Lower lobe of right lung (tissue), 2 donors: ENCODE results near the gene ANKRD49. TPM values are rescaled to one million over a fixed set of nuclear protein-coding genes. Genes with fewer than 3 reads are reported as not detected.

Source experiments
- ATAC-seq, 2 donors: fragments of 200-7000 bp; cut with Tn5 transposase; one replicate each; pipeline ENCODE4 v1.9.1; 2020 to 2022; ENCODE audit warnings: mild to moderate bottlenecking in 2 of 2, moderate library complexity in 2 of 2
- DNase-seq: peaks from one replicate; pipeline ENCODE4 v3.0.0-alpha.2; 2020
- H3K27ac ChIP-seq: fragments of 200-600 bp; one replicate; pipeline ENCODE4 v1.8.0; 2022
- H3K27me3 ChIP-seq: fragments of 200-600 bp; one replicate; pipeline ENCODE4 v1.8.0; 2022; ENCODE audit warnings: low read depth
- H3K36me3 ChIP-seq: fragments of 200-600 bp; one replicate; pipeline ENCODE4 v1.8.0; 2022; ENCODE audit warnings: mild to moderate bottlenecking
- H3K4me1 ChIP-seq: fragments of 200-600 bp; one replicate; pipeline ENCODE4 v1.8.0; 2022
- H3K4me3 ChIP-seq: fragments of 200-600 bp; one replicate; pipeline ENCODE4 v1.8.0; 2022; ENCODE audit warnings: mild to moderate bottlenecking
- H3K9me3 ChIP-seq: fragments of 200-600 bp; one replicate; pipeline ENCODE4 v1.8.0; 2022
- intact Hi-C: fragments of 100-400 bp; cut with DNase I; formaldehyde crosslinking; loops from one replicate; pipeline ENCODE4 v1.11.0; 2022
- total RNA-seq: library from RNA; stranded (reverse); fragmentation: NEBNext Ultra II Directional; extraction: Animal tissue kit (Norgen Biotek cat#: 25700); gene quantifications from one replicate; pipeline ENCODE4 v1.2.1, GENCODE V29; 2021
- TF ChIP-seq, protein P1 (sequence below): fragments of 200-600 bp; IDR thresholded peaks from one replicate; pipeline ENCODE4 v1.8.0; 2022; ENCODE audit warnings: antibody characterized with exemption, mild to moderate bottlenecking
- donor health status: DM: no; HTN: yes; CAD: no; lungs with severe emphysema.

The ANKRD49 gene
- total RNA-seq, 1 donor from 2014 or later: 14.7 TPM

DNA sequence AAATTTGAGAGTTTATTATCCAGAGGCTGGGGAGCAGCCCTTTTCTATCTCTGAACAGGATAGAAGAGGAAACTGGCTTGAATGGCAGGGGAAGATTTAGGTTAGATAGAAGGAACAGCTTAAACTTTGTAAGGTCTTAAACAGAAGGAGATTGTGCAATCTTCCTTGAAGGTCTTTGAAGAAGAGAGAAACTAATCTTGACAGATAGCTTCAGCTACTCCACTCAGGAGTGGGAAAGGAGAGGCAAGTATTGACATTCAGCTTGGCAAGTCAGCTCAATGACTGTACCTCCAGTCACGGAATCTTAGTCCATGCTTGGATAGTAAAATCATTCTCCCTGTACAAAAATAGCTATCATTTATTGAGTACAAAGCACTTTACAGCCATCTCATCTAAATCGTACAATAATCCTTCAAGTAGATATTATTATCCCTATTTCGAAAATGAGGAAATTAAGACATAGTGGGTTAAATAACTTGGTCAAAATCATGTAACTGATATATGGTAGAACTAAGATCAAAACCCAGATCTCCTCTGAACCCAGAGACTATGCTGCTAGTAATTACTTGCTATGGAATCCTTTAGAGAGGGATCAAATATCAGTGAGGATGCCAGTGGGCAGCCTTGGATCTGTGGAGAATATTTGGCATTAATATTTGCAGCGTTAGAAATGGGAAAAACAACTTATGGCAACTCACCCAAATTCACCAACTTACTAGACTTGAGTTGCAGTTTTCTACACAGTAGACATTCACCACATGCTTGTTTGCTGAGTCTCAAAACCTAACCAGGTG is 33.1 kb downstream of the ANKRD49 start:
- no peak overlapping the region for H3K27ac ChIP-seq
- intact Hi-C loops: no loop called here
- no peak for ATAC-seq

DNA sequence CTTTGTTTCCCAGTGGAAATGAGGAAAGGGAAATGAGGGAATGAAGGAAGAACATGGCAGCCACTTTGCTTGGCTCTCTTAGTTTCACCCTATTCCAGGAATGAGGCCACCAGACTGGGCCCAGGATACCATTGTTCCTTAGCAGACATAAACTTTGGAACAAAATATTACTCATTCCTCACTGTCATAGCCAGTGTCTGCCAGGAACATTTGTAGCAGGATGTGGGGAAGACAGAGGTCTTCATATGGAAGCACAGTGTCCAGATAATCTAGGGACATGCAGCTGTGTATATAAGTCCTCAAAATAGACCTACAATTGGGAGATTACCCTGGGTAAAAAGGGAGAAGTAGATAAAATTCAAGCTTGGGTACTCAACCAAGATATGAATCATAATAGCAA is 34.8 kb downstream of the ANKRD49 start:
- no peaks in the 10 kb centered on the region for H3K36me3 ChIP-seq
- intact Hi-C loops: no loop called here
- ATAC-seq (no peak), DNase-seq (no peak)
- TF ChIP-seq, protein P1, sequence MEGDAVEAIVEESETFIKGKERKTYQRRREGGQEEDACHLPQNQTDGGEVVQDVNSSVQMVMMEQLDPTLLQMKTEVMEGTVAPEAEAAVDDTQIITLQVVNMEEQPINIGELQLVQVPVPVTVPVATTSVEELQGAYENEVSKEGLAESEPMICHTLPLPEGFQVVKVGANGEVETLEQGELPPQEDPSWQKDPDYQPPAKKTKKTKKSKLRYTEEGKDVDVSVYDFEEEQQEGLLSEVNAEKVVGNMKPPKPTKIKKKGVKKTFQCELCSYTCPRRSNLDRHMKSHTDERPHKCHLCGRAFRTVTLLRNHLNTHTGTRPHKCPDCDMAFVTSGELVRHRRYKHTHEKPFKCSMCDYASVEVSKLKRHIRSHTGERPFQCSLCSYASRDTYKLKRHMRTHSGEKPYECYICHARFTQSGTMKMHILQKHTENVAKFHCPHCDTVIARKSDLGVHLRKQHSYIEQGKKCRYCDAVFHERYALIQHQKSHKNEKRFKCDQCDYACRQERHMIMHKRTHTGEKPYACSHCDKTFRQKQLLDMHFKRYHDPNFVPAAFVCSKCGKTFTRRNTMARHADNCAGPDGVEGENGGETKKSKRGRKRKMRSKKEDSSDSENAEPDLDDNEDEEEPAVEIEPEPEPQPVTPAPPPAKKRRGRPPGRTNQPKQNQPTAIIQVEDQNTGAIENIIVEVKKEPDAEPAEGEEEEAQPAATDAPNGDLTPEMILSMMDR: no peak
- no peaks in the 10 kb centered on the region for H3K9me3 ChIP-seq
- no peaks in the 10 kb centered on the region for H3K27me3 ChIP-seq
- no peak overlapping the region for H3K4me3 ChIP-seq
- no peak overlapping the region for H3K27ac ChIP-seq
- H3K4me1 ChIP-seq: peaks cover 4% of the 10 kb centered on the region

More for the DNA sequence above, 33.1 kb downstream of the ANKRD49 start:
- DNase-seq: no peak
- no peaks in the 10 kb centered on the region for H3K9me3 ChIP-seq
- no peaks in the 10 kb centered on the region for H3K27me3 ChIP-seq
- peaks cover 4% of the 10 kb centered on the region for H3K4me1 ChIP-seq
- no peaks in the 10 kb centered on the region for H3K36me3 ChIP-seq
- TF ChIP-seq, protein P1: no peak
- no peak overlapping the region for H3K4me3 ChIP-seq

DNA sequence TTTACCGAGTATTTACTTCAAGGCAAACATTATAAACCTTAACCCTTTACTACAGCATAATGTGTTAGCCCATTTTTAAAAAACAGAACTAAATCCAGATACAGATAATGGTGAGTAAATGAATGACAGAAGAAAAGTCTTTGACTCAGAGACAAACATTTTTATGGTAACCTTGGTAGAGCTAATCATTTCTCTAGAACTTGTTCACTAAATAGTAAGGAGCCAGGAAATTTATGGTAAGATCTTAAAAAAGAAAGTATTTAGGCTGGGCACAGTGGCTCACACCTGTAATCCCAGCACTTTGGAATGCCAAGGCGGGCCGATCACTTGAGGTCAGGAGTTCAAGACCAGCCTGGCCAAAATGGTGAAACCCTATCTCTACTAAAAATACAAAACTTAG is 38.4 kb downstream of the ANKRD49 start:
- intact Hi-C loops: no loop called here
- H3K9me3 ChIP-seq: no peaks in the 10 kb centered on the region
- TF ChIP-seq, protein P1: no peak
- no peak overlapping the region for H3K4me3 ChIP-seq
- no peak overlapping the region for H3K27ac ChIP-seq
- DNase-seq (no peak), ATAC-seq (no peak)
- no peaks in the 10 kb centered on the region for H3K27me3 ChIP-seq
- H3K36me3 ChIP-seq: no peaks in the 10 kb centered on the region
- H3K4me1 ChIP-seq: no peaks in the 10 kb centered on the region

DNA sequence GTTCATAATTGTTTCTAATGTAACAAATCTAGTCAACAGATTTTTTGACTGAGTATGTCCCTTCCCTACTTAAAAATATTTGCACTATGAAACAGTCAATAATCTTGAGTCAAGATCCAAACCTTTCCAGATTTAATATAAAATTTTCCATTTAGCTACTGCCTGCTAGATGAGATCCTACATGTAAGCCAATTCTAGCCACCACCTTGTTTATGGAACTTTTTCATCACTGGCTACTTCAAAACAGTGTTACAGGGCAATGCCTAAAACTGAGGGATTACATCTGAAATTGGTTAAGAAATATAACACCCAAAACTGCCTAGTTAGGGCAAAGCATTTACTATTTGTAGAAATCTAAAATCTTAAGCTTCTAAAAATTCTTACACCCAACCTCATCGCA is 39.4 kb downstream of the ANKRD49 start:
- no peak for DNase-seq
- no peaks in the 10 kb centered on the region for H3K36me3 ChIP-seq
- no peaks in the 10 kb centered on the region for H3K4me1 ChIP-seq
- intact Hi-C loops: no loop called here
- no peak for ATAC-seq
- H3K27me3 ChIP-seq: no peaks in the 10 kb centered on the region
- no peak overlapping the region for H3K27ac ChIP-seq
- TF ChIP-seq, protein P1: no peak
- no peak overlapping the region for H3K4me3 ChIP-seq
- no peaks in the 10 kb centered on the region for H3K9me3 ChIP-seq

DNA sequence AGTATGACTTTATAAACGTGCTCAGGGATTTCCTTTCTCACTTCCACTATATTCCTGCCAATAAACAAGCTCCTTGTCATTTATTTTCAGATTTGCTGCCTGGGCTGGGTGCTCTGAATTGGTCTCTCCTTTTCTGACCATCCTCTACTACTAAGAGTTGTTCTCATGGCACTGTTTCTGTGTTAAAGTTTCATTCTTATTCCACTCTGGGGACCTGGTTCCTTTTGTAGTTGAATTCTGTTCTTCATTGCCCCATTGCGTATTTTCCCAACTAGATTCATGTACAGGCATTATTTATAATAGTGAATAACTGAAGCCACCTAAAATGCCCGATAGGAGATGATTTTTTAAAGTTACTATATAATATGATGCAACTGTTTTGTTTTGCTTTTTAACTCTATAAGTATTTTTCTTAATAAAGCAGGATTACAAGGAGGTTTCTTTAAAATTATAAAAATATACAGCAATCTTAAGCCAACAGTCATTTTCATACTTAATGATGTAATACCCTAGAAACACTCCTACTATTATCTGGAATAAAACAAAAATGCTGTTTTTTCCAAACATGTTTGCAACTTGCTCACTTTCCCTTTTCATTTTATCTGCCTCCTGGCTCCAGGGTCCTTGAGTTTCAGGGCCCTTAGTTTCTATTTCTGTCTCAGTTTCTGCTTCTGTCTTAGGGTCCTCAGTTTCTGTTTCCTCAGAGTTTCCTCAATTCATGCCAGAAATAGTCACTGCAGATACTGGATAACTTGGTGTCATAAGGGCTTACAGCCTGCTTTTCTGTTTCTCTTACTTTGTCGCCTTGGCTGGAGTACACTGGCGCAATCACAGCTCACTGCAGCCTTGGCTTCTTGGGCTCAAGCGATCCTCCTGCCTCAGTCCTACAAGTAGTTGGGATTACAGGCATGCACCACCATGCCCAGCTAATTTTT is 40.2 kb downstream of the ANKRD49 start:
- ATAC-seq: no peak
- H3K9me3 ChIP-seq: no peaks in the 10 kb centered on the region
- H3K27ac ChIP-seq: no peak overlapping the region
- H3K36me3 ChIP-seq: no peaks in the 10 kb centered on the region
- no peak overlapping the region for H3K4me3 ChIP-seq
- no peak for DNase-seq
- intact Hi-C loops: no loop called here
- no peaks in the 10 kb centered on the region for H3K27me3 ChIP-seq
- TF ChIP-seq, protein P1: no peak
- no peaks in the 10 kb centered on the region for H3K4me1 ChIP-seq
